HG02943 (cell line): ENCODE results near the gene USP49.
A peak's percentile ranks its signal among the peaks of the same experiment; 100 is the strongest.

Experiments used
- ATAC-seq: cut with Tn5 transposase; IDR thresholded peaks from one replicate; pipeline ENCODE4 v1.9.1; 2021; ENCODE audit warnings: mild to moderate bottlenecking, low read depth, moderate library complexity; ENCODE audit not compliant: unreplicated experiment

USP49 gene

DNA sequence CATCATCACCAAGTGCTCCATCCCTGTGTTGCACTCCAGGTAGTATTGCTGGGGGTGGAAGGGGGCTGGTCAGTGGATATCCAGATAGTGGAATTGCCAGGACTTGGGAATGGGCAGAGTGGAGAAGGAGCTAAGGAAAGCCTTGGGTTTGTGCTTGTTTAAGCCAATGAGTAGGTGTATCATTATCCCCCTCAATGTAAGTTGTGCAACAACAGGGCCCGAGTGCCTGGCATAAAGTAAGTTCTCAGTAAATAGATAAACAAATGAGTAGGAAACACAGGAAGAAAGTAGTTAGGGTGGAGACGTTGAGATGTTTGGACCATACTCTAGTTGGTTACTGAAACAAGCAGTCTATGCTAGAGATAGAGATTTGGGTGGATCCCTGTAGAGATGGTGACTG, 36.6 kb upstream of the USP49 start:
- ATAC-seq = no peak

DNA sequence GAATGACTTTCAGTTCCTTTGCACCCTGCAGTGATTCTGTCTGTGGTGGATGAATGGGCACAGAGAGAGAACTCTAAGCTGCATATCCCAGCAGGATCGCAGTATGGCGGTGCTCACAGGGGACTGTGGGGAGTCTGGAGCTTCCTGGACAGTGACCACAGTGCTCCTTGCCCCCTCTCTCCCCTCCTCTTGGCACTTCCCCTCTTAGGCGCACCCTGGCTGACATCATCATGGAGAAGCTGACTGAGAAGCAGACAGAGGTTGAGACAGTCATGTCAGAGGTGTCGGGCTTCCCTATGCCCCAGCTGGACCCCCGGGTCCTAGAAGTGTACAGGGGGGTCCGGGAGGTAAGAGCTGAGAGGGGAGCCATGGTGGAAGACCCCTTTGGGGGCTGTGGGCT, 34.7 kb upstream of the USP49 start:
- no peak for ATAC-seq

GRCh38 chr6:41927253-41927652, 32.1 kb upstream of the USP49 start:
- ATAC-seq = no peak

DNA sequence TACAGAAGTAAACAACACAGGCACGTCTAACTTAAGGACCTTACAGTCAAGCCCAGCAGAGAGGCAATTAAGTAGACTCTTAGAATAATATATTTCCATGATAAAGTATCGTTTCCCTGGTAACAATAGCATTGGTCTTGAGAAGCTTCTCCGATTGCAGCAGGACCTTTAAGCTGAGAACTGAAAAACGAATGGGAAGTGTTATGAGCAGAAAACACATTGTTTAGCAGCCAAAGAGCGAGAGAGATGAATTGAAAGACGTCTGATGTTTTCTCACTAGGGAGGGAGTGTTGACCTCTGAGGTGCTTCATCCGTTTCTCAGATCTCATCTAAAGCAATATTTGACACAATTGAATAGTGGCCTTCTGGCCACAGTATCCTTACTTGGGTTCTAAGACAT, 27.0 kb upstream of the USP49 start:
- ATAC-seq = no peak

- peak; percentile 6 for ATAC-seq
Observed at GRCh38 chr6:41921712-41921998, 26.5 kb upstream of the USP49 start.

DNA sequence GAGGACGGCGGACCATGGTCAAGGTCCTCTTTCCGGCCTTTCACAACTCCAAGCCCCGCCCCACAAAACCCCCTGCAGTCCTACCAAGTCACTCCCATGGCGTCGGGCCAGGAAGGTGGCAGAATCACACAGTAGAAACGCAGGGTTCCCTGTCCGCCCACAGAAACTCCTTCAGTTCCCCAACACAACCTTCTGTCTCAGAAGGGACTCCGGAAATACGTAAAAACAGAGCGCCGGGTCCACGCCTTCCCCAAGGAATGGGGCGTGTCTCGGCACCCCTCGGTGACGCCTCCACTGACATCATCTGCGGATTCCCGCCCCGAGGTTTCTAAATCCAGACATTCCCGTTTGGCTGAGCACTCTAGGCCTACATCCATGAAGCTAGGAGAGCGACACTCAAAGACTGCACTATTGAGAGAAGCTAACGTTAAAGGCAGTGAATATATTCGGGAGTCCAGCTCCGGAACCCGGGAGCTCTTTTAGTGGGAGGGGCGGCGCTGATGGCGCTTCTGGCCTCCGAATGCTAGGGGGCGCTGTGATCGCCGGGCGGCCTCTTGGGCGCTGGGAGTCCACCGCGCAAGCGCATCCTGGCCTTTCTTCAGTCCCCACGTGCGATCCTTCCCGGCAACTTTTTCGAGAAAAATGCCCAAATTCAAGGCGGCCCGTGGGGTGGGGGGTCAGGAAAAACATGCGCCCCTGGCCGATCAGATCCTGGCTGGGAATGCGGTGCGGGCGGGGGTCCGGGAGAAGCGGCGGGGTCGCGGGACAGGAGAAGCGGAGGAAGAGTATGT, 25.9 kb upstream of the USP49 start, which contains the start of the genes BYSL and MED20:
Gene BYSL (plus strand): TSS at position 579 of the 791 bp plus-strand sequence. CDS start 64 bp downstream, at position 643.
Gene MED20 (minus strand): TSS at position 219 of the 791 bp plus-strand sequence. CDS start 121 bp downstream, at position 98.
- peak; percentile 90 for ATAC-seq

DNA sequence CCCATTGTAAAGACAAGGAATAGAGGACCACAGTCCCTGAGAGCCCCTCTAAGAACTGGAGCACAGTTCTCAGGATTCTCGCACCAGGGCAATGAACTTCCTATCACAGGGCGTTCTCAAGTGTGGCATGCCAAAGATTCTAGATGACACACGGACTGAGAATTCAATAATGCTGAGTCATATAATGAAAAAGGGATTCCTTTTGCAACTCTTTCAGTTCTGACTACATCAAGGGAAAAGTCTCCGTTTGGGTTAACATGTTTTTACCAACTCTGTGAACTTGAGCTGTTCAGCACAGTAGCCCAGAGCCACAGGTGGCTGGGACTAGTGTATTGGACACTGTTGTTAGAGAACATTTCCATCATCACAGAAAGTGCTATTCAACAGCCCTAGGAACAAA, 22.4 kb upstream of the USP49 start:
- no peak for ATAC-seq

- ATAC-seq = no peak
Observed at GRCh38 chr6:41914869-41915530, 19.8 kb upstream of the USP49 start.

GRCh38 chr6:41914343-41914742, 19.2 kb upstream of the USP49 start:
- ATAC-seq = no peak

GRCh38 chr6:41909727-41910126, 14.6 kb upstream of the USP49 start:
- ATAC-seq = no peak

- ATAC-seq = no peak
Observed at GRCh38 chr6:41901882-41902519, 6.8 kb upstream of the USP49 start.

DNA sequence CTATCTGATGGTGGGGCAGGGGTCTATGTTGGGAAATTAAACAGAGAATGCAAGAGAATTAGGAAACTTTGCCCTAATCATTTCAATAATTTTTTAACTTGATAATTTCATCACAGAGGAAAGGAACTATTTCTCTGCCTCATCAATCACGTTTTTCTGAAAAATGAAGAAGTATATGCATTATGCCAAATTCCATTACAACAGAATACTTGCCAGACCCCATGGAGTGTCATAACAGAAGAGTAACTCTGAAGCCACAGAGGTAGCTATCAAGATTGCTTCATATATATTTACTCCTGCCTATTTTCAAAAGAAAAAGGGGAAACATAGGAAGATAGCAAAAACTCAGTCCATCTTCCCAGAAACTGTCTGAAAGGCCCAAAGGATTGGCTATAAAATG, 5.7 kb upstream of the USP49 start:
- ATAC-seq = no peak

DNA sequence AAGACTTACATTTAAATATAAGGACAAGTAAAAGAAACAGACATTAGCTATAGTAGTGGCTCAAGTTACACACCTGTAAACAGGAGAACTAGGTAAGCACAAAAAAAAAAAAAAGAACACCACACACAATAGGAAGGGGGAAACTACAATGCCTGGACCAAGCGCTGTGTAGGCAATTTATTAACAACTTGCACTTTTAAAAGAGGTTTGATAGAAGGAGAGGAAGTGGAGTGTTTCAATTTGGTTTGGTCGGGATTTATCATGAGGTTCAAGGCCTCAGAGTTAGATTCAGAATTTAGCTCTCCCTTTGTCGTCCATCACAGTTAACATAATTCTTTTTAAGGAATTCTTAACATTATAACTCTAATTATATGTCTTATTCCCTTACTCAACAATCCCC, 1.1 kb upstream of the USP49 start:
- no peak for ATAC-seq

DNA sequence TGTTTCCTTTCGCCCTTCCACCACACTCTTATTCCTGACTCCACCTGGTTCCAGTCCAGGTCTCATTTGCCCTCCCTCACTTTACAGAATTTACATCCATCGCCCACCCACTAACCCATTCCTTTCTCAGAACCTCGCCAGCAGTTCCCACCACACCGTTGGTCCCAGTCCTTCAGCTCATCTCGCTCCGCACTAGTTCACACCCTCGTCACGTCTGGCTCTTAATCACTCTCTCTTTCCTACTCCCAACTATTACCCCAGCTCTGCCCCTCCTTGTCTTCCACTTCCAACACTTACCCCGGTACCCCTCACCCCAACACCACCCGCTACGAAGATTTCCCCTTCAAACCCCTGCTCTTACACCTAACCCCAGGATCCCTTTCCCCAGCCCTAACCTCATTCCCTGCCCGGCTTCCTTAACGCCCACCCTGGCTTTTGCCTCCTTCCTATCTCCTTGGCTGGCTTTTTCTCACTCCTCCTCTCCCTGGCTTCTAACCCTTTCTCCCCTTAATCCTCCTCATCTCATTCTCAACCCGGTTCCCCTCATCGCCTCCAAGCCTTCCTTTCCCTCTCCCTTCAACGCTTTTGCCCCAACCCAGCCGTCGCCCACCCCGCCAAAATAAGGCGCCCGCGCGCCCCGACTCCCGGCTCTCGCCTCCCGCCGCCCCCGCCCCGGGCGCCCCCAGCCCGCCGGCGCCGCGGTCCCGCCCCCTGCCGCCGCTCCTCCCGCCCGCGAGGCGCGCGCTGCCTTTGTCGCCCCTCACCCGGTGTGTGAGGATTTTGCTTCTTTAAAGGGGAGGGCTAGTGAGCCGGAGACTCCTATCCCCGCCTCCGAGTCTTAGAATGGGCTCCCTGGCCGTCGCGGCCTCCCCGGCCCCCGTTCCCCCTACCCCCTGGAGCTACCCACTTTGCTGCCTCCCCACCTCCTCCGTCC, 542 bp downstream of the USP49 start:
- ATAC-seq = peak; percentile 27

- ATAC-seq = no peak
Observed at GRCh38 chr6:41892921-41893564, 2.1 kb downstream of the USP49 start.

DNA sequence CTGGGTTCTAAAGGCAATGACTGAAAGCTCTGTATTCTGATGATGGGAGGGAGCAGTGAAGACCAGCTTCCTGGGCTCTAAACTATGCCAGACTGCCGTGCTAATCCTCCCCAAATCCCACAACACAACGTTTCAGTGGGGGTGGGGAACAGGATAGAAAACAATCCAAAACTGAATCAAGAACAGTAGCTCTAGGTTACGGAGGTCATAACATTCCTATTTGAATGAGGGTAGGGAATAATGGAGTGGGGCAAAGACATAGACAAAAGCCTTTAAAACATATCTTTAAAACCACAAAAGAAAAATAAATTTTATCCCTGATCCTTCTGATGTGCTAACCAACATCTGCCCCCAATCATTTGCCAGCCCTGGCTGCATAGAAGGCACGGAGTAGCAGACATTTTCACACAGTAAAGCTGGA, 7.8 kb downstream of the USP49 start:
- no peak for ATAC-seq

DNA sequence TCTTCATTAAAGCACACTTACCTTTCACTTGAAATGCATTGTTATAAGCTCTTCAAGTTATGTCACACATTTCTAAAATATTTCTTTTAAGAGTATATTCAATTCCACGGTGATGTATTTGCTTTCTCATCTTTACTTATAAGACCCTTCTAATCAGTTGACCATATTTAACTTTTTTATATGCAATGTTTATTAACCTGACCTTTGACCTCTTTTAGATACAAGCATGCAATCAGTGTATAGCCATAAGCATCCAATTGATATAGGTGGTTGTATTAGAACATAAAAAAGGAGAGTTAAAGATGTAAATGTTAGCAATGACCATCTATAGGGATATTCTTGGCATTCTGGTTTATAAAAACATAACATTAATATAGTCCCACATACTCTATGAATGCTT, 9.2 kb downstream of the USP49 start:
- ATAC-seq = no peak

DNA sequence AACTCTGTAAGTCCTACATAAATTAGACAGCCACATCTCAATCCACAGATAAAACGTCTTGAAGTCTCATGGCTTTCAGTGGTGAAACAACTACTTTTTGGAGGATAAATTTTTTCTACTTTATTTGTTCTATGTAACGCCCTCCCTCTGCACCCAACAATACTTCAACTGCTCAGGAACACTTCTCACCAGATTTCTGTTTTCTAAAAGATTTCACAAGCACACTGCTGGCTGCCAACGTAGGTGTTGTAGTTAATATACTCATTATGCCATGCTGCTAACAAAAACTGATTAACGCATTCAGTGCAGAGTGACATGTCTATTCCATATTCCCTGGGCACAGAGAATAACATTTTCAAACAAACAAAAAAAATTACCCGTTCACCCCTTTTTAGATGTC, 10.2 kb downstream of the USP49 start:
- no peak for ATAC-seq

- no peak for ATAC-seq
Observed at GRCh38 chr6:41881506-41881905, 13.7 kb downstream of the USP49 start.

DNA sequence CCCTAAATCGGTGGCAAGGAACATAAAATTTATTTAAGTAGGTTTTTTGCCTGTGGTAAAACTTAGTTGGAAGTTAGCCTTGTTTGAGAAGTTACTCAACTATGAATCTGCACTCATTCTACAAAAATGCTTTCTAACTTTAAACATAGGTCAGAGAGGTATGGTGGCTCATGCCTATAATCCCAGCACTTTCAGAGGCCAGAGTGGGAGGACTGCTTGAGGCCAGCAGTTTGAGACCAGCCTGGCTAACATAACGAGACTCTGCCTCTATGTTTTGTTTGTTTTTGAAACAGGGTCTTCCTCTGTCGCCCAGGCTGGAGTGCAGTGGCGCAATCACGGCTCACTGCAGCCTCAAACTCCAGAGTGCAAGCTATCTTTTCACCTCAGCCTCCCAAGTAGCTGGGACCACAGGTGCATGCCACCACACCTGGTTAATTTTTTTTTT, 16.2 kb downstream of the USP49 start:
- no peak for ATAC-seq
